Measurements from ENCODE around the gene SVEP1.
"Not testable (repeated sequence)": the region's sequence is repeated elsewhere in the genome, so short reads cannot be mapped to it uniquely, and the experiment has no call there.

Gene SVEP1

GRCh38 chr9:110619831-110620230 is 40.3 kb upstream of the SVEP1 start:
- TF ChIP-seq, protein P1, sequence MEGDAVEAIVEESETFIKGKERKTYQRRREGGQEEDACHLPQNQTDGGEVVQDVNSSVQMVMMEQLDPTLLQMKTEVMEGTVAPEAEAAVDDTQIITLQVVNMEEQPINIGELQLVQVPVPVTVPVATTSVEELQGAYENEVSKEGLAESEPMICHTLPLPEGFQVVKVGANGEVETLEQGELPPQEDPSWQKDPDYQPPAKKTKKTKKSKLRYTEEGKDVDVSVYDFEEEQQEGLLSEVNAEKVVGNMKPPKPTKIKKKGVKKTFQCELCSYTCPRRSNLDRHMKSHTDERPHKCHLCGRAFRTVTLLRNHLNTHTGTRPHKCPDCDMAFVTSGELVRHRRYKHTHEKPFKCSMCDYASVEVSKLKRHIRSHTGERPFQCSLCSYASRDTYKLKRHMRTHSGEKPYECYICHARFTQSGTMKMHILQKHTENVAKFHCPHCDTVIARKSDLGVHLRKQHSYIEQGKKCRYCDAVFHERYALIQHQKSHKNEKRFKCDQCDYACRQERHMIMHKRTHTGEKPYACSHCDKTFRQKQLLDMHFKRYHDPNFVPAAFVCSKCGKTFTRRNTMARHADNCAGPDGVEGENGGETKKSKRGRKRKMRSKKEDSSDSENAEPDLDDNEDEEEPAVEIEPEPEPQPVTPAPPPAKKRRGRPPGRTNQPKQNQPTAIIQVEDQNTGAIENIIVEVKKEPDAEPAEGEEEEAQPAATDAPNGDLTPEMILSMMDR (IDR thresholded peaks at IDR 0.05; ENCODE audit: low read depth, low read length) = no peak
- TF ChIP-seq MYC (IDR thresholded peaks at IDR 0.05; ENCODE audit: low read depth, low read length) (no peak), POLR2A (IDR thresholded peaks at IDR 0.05; ENCODE audit: extremely low read depth, insufficient read length) (no peak)
- TF ChIP-seq, protein P2, sequence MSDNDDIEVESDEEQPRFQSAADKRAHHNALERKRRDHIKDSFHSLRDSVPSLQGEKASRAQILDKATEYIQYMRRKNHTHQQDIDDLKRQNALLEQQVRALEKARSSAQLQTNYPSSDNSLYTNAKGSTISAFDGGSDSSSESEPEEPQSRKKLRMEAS (IDR thresholded peaks at IDR 0.05; ENCODE audit: low read depth, low read length) = no peak
- DNase-seq (ENCODE audit: low read depth) = no peak

DNA sequence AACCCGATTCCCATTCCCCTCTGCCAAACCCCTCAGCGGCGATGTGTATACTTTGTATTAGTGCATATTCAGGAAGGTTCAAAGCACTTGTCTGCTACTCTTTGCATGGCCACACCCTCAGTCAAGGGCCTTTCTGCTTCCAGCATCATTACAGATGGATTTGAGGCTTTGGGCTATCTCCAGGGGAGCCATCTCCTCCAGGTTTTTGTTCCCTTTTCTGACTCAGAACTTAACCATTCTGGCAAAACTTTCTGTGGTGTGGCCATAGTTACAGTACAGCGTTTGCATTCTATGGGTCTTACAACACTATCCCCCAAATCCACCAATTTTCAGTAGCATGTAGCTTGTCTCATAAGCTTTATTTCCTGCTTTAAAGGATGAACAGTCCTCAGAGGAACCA is 36.0 kb upstream of the SVEP1 start:
- TF ChIP-seq MYC (IDR thresholded peaks at IDR 0.05; ENCODE audit: low read depth, low read length) = no peak
- TF ChIP-seq, protein P1 (IDR thresholded peaks at IDR 0.05; ENCODE audit: low read depth, low read length) = no peak
- TF ChIP-seq, protein P2 (IDR thresholded peaks at IDR 0.05; ENCODE audit: low read depth, low read length) = no peak
- TF ChIP-seq POLR2A (IDR thresholded peaks at IDR 0.05; ENCODE audit: extremely low read depth, insufficient read length) = no peak
- H3K4me3 ChIP-seq (ENCODE audit: low read depth, low read length) = no peak overlapping the region
- no peak for DNase-seq (ENCODE audit: low read depth)

More at GRCh38 chr9:110619831-110620230, 40.3 kb upstream of the SVEP1 start:
- H3K4me3 ChIP-seq (ENCODE audit: low read depth, low read length) = no peak overlapping the region

GRCh38 chr9:110614576-110614975 is 35.0 kb upstream of the SVEP1 start:
- DNase-seq (ENCODE audit: low read depth); H3K4me3 ChIP-seq (ENCODE audit: low read depth, low read length): not testable (repeated sequence)

GRCh38 chr9:110606179-110606790 is 26.7 kb upstream of the SVEP1 start:
- H3K4me3 ChIP-seq (ENCODE audit: low read depth, low read length) = no peak overlapping the region
- no peak for DNase-seq (ENCODE audit: low read depth)
- no peak for TF ChIP-seq POLR2A (IDR thresholded peaks at IDR 0.05; ENCODE audit: extremely low read depth, insufficient read length)
- TF ChIP-seq, protein P1 (IDR thresholded peaks at IDR 0.05; ENCODE audit: low read depth, low read length) = no peak
- TF ChIP-seq, protein P2 (IDR thresholded peaks at IDR 0.05; ENCODE audit: low read depth, low read length) = no peak
- no peak for TF ChIP-seq MYC (IDR thresholded peaks at IDR 0.05; ENCODE audit: low read depth, low read length)

- DNase-seq (ENCODE audit: low read depth) = no peak
- H3K4me3 ChIP-seq (ENCODE audit: low read depth, low read length) = no peak overlapping the region
- no peak for TF ChIP-seq MYC (IDR thresholded peaks at IDR 0.05; ENCODE audit: low read depth, low read length)
- TF ChIP-seq, protein P1 (IDR thresholded peaks at IDR 0.05; ENCODE audit: low read depth, low read length) = no peak
- TF ChIP-seq POLR2A (IDR thresholded peaks at IDR 0.05; ENCODE audit: extremely low read depth, insufficient read length) = no peak
- TF ChIP-seq, protein P2 (IDR thresholded peaks at IDR 0.05; ENCODE audit: low read depth, low read length) = no peak
Observed at GRCh38 chr9:110605565-110605964, 26.0 kb upstream of the SVEP1 start.

DNA sequence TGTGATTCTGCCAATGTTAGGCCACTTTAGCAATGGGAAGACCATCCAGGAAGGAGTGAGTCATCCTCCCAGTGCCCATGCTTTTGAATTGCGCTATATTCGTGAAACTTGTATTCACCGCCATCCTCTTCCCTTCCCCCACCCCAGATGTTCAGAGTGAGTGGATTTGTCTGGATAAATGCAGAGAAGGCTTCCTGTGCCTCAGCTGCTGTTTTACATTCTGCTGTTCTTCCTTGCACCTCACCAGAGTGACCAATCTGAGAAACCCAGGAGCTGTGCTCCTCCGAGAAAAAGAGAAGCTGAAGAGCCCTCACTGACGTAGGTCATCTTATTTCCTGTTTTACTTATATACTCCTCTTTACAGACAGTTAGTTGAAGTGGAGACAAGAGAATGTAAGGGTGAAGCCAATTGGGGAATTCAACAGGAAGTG is 24.6 kb upstream of the SVEP1 start:
- peak overlapping the region; percentile 43 for H3K4me3 ChIP-seq (ENCODE audit: low read depth, low read length)
- TF ChIP-seq, protein P1 (IDR thresholded peaks at IDR 0.05; ENCODE audit: low read depth, low read length) = no peak
- TF ChIP-seq, protein P2 (IDR thresholded peaks at IDR 0.05; ENCODE audit: low read depth, low read length) = no peak; the same call in 1 of the 2 replicates
- TF ChIP-seq POLR2A (IDR thresholded peaks at IDR 0.05; ENCODE audit: extremely low read depth, insufficient read length) = no peak
- no peak for TF ChIP-seq MYC (IDR thresholded peaks at IDR 0.05; ENCODE audit: low read depth, low read length)
- DNase-seq (ENCODE audit: low read depth) = peak; percentile 67
